Astrocyte (in vitro differentiated cells and primary cell): Measurements from ENCODE around the gene BLOC1S4. TPM values are rescaled to one million over a fixed set of nuclear protein-coding genes. Genes with fewer than 3 reads are reported as not detected.

Experiments used
- DNase-seq: peaks from one replicate; pipeline ENCODE4 v3.0.0-alpha.2; 2010; ENCODE audit warnings: low read depth
- FAIRE-seq: peaks from 2 replicates; lab custom pipeline; 2011; peaks lifted over from hg19 to GRCh38; lab: Jason Lieb, UNC
- H2AFZ ChIP-seq: 2 replicates; pipeline ENCODE4 v1.6.0; 2012; ENCODE audit warnings: low read depth, low read length, inconsistent platforms
- H3K27ac ChIP-seq: 2 replicates; pipeline ENCODE4 v1.5.1; 2011; ENCODE audit warnings: low read depth, low read length, inconsistent platforms
- H3K27me3 ChIP-seq: 2 replicates; pipeline ENCODE4 v1.6.0; 2011; ENCODE audit warnings: low read length, inconsistent platforms; ENCODE audit not compliant: insufficient read depth
- H3K36me3 ChIP-seq: 2 replicates; pipeline ENCODE4 v1.5.1; 2011; ENCODE audit warnings: low read length, inconsistent platforms; ENCODE audit not compliant: insufficient read depth
- H3K4me1 ChIP-seq: 2 replicates; pipeline ENCODE4 v1.5.1; 2011; ENCODE audit warnings: low read length, inconsistent platforms; ENCODE audit not compliant: insufficient read depth
- H3K4me2 ChIP-seq: 2 replicates; pipeline ENCODE4 v1.6.0; 2012; ENCODE audit warnings: low read length, inconsistent platforms
- H3K4me3 ChIP-seq: 2 replicates; pipeline ENCODE4 v1.5.1; 2011; ENCODE audit warnings: low read depth, mild to moderate bottlenecking, low read length, inconsistent platforms; ENCODE audit not compliant: insufficient read depth
- H3K79me2 ChIP-seq: 2 replicates; pipeline ENCODE4 v1.6.0; 2012; ENCODE audit warnings: mild to moderate bottlenecking, low read length, inconsistent platforms; ENCODE audit not compliant: insufficient read depth
- H3K9ac ChIP-seq: 2 replicates; pipeline ENCODE4 v1.6.0; 2012; ENCODE audit warnings: mild to moderate bottlenecking, low read length, inconsistent platforms
- H3K9me3 ChIP-seq: 2 replicates; pipeline ENCODE4 v1.5.1; 2012; ENCODE audit warnings: low read depth, mild to moderate bottlenecking, low read length, inconsistent platforms; ENCODE audit not compliant: insufficient read depth
- H4K20me1 ChIP-seq: 2 replicates; pipeline ENCODE4 v1.6.0; 2012; ENCODE audit warnings: low read length, inconsistent platforms; ENCODE audit not compliant: insufficient read depth
- H3K27ac Mint-ChIP-seq: one replicate; pipeline ENCODE4 v1.8.0; 2021; ENCODE audit warnings: mild to moderate bottlenecking, mixed read lengths; ENCODE audit not compliant: unreplicated experiment
- H3K27me3 Mint-ChIP-seq: one replicate; pipeline ENCODE4 v1.8.0; 2021; ENCODE audit warnings: low read depth, mixed read lengths; ENCODE audit not compliant: unreplicated experiment
- H3K36me3 Mint-ChIP-seq: one replicate; pipeline ENCODE4 v1.8.0; 2021; ENCODE audit warnings: low read depth, mixed read lengths; ENCODE audit not compliant: unreplicated experiment
- H3K4me1 Mint-ChIP-seq: one replicate; pipeline ENCODE4 v1.8.0; 2021; ENCODE audit warnings: low read depth, mixed read lengths; ENCODE audit not compliant: unreplicated experiment
- H3K4me3 Mint-ChIP-seq: one replicate; pipeline ENCODE4 v1.8.0; 2021; ENCODE audit warnings: mild to moderate bottlenecking, moderate library complexity, mixed read lengths; ENCODE audit not compliant: unreplicated experiment
- H3K9me3 Mint-ChIP-seq: one replicate; pipeline ENCODE4 v1.8.0; 2021; ENCODE audit warnings: mild to moderate bottlenecking, mixed read lengths; ENCODE audit not compliant: unreplicated experiment
- EZH2 ChIP-seq: IDR thresholded peaks from 2 replicates; pipeline ENCODE4 v1.6.1; 2012; ENCODE audit warnings: mild to moderate bottlenecking, low read length, inconsistent platforms; ENCODE audit not compliant: insufficient read depth
- total RNA-seq: library from RNA; stranded (reverse); gene quantifications from 2 replicates; pipeline ENCODE4 v1.2.1, GENCODE V29; 2021
- TF ChIP-seq, protein P1 (sequence below): IDR thresholded peaks from 2 replicates; pipeline ENCODE4 v1.5.1; 2011; ENCODE audit warnings: low read depth, mild to moderate bottlenecking, inconsistent platforms, low read length, moderate library complexity; ENCODE audit not compliant: insufficient read depth

The BLOC1S4 gene
- total RNA-seq, 1 donor from 2014 or later: 20.9 TPM

- Histone ChIP-seq H3K9ac (peak overlapping the region; percentile 63), H4K20me1 (no peaks in the 10 kb centered on the region), H3K9me3 (no peaks in the 10 kb centered on the region), H2AFZ (peak overlapping the region; percentile 84), H3K27ac (peak overlapping the region; percentile 63), H3K79me2 (no peaks in the 10 kb centered on the region), H3K4me3 (peak overlapping the region; percentile 11), H3K4me1 (peaks cover 22% of the 10 kb centered on the region), H3K36me3 (no peaks in the 10 kb centered on the region), H3K27me3 (no peaks in the 10 kb centered on the region), H3K4me2 (peak overlapping the region; percentile 76)
- peaks cover 32% of the 10 kb centered on the region for H3K4me1 Mint-ChIP-seq
- H3K9me3 Mint-ChIP-seq: no peaks in the 10 kb centered on the region
- FAIRE-seq: peak; percentile 76
- TF ChIP-seq, protein P1, sequence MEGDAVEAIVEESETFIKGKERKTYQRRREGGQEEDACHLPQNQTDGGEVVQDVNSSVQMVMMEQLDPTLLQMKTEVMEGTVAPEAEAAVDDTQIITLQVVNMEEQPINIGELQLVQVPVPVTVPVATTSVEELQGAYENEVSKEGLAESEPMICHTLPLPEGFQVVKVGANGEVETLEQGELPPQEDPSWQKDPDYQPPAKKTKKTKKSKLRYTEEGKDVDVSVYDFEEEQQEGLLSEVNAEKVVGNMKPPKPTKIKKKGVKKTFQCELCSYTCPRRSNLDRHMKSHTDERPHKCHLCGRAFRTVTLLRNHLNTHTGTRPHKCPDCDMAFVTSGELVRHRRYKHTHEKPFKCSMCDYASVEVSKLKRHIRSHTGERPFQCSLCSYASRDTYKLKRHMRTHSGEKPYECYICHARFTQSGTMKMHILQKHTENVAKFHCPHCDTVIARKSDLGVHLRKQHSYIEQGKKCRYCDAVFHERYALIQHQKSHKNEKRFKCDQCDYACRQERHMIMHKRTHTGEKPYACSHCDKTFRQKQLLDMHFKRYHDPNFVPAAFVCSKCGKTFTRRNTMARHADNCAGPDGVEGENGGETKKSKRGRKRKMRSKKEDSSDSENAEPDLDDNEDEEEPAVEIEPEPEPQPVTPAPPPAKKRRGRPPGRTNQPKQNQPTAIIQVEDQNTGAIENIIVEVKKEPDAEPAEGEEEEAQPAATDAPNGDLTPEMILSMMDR: peak; percentile 11
- no peak for TF ChIP-seq EZH2
- peak overlapping the region; percentile 97 for H3K27ac Mint-ChIP-seq
- H3K4me3 Mint-ChIP-seq: peak overlapping the region; percentile 34
- no peaks in the 10 kb centered on the region for H3K27me3 Mint-ChIP-seq
- DNase-seq: peak; percentile 94
- H3K36me3 Mint-ChIP-seq: peaks cover 8% of the 10 kb centered on the region
Observed at GRCh38 chr4:6688879-6689505, 27.0 kb upstream of the BLOC1S4 start.

- H4K20me1 ChIP-seq: no peaks in the 10 kb centered on the region
- Mint-ChIP-seq H3K4me1 (peaks cover 32% of the 10 kb centered on the region), H3K4me3 (no peak overlapping the region), H3K36me3 (peaks cover 8% of the 10 kb centered on the region), H3K9me3 (no peaks in the 10 kb centered on the region), H3K27ac (peak overlapping the region; percentile 97), H3K27me3 (no peaks in the 10 kb centered on the region)
- no peaks in the 10 kb centered on the region for H3K79me2 ChIP-seq
- H3K4me2 ChIP-seq: peak overlapping the region; percentile 76
- H3K4me3 ChIP-seq: no peak overlapping the region
- H3K9me3 ChIP-seq: no peaks in the 10 kb centered on the region
- peak overlapping the region; percentile 63 for H3K27ac ChIP-seq
- no peak for DNase-seq
- no peak for FAIRE-seq
- no peaks in the 10 kb centered on the region for H3K27me3 ChIP-seq
- peak overlapping the region; percentile 63 for H3K9ac ChIP-seq
- no peak for TF ChIP-seq EZH2
- H3K36me3 ChIP-seq: no peaks in the 10 kb centered on the region
- H2AFZ ChIP-seq: peak overlapping the region; percentile 84
- H3K4me1 ChIP-seq: peaks cover 22% of the 10 kb centered on the region
Observed at GRCh38 chr4:6689506-6689960, 26.4 kb upstream of the BLOC1S4 start.

GRCh38 chr4:6692379-6692778 is 23.6 kb upstream of the BLOC1S4 start:
- Histone ChIP-seq H3K9me3 (no peaks in the 10 kb centered on the region), H3K27me3 (no peaks in the 10 kb centered on the region), H3K27ac (no peak overlapping the region), H3K4me3 (no peak overlapping the region), H3K4me2 (no peak overlapping the region), H3K9ac (no peak overlapping the region), H3K4me1 (peaks cover 22% of the 10 kb centered on the region), H4K20me1 (peaks cover 8% of the 10 kb centered on the region), H3K79me2 (no peaks in the 10 kb centered on the region), H2AFZ (no peak overlapping the region), H3K36me3 (no peaks in the 10 kb centered on the region)
- no peak for TF ChIP-seq EZH2
- TF ChIP-seq, protein P1: no peak
- Mint-ChIP-seq H3K4me1 (peaks cover 30% of the 10 kb centered on the region), H3K9me3 (no peaks in the 10 kb centered on the region), H3K4me3 (no peak overlapping the region), H3K27me3 (no peaks in the 10 kb centered on the region), H3K36me3 (peaks cover 7% of the 10 kb centered on the region), H3K27ac (peak overlapping the region; percentile 48)
- FAIRE-seq (no peak), DNase-seq (no peak)
